ENCODE measurements around the gene EVC.
A peak's percentile ranks its signal among the peaks of the same experiment; 100 is the strongest.

Gene EVC

DNA sequence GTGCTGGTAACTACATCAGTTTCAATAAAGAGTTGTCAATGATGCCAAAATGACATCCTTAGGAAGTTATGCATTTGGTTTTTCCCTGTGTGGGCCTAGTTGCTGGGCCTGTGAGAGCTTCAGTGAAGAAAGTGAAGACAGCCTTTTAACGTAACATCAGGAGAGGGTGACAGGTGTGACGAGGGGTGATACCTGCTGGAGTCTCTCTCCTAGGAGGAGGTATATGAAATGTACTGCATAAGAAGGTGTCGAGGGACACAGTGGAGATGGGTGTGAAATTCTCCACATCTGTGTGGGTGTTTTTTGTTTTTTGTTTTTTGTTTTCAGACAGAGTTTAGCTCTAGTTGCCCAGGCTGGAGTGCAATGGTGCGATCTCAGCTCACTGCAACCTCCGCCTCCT lies 49.2 kb downstream of the EVC start:
- peak; percentile 56 for DNase-seq (ENCODE audit: low spot score)
- H3K27ac ChIP-seq = no peak overlapping the region
- H3K4me3 ChIP-seq = no peak overlapping the region
- no peak for TF ChIP-seq CTCF (IDR thresholded peaks at IDR 0.05)

- Histone ChIP-seq H3K4me3 (no peak overlapping the region), H3K27ac (no peak overlapping the region)
- TF ChIP-seq CTCF (IDR thresholded peaks at IDR 0.05) = no peak
- peak; percentile 28 for DNase-seq (ENCODE audit: low spot score)
Measured at GRCh38 chr4:5760936-5761480, 50.0 kb downstream of the EVC start.

DNA sequence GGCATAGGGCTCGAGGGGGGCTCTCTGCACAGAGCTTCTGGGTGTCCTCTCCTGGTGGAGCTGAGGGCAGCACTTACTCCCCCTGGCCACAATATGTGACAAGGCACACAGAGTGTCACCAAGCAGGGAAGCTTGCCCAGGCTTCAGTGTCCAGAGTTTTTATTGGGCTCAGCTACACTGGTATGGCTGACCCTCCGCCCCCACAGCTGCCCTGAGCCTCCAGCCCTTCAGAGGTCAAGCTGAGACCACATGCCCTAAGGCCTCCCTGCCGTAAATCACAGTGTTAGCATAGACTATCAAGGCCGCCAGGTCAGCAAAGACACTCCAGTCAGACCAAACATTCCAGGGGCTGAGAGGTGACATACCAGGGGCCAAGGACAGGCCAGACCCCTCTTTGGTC lies 59.0 kb downstream of the EVC start:
- Histone ChIP-seq H3K27ac (no peak overlapping the region), H3K4me3 (no peak overlapping the region)
- DNase-seq (ENCODE audit: low spot score) = no peak
- TF ChIP-seq CTCF (IDR thresholded peaks at IDR 0.05) = no peak

- H3K4me3 ChIP-seq = no peak overlapping the region
- DNase-seq (ENCODE audit: low spot score) = peak; percentile 41
- TF ChIP-seq CTCF (IDR thresholded peaks at IDR 0.05) = no peak
- no peak overlapping the region for H3K27ac ChIP-seq
Measured at GRCh38 chr4:5772528-5773270, 61.7 kb downstream of the EVC start.

- H3K27ac ChIP-seq = no peak overlapping the region
- no peak for TF ChIP-seq CTCF (IDR thresholded peaks at IDR 0.05)
- no peak overlapping the region for H3K4me3 ChIP-seq
- peak; percentile 49 for DNase-seq (ENCODE audit: low spot score)
Measured at GRCh38 chr4:5773271-5773555, 62.2 kb downstream of the EVC start.

DNA sequence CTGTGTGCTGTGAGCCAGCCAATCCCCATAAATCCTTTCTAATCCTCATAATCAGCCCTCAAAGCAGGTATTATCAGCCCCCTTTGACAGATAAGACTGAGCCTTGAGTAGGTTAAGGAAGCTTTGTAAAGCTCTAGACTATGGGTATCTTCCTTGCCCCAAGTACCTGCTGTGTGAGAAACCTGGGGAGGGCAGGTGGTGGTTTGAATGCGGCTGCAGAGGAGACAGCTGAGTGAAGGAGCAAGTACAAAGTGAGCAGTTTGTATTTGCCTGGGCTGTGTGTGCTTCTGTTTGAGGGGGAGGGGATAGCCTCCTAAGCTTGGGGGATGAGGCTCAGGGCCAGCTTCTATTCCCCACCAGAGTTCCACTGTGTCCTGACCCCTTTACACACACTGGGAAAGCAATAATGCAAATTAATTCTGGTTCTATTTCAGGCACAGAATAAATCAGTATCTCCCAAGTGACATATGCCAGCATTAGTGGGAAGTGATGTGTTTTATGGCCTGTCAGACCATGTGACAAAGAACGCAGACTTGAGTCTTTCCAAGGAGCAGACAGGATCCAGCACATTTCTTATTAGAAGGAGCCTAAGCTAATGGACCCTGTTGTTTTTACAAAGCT lies 63.5 kb downstream of the EVC start:
- TF ChIP-seq CTCF (IDR thresholded peaks at IDR 0.05) = no peak
- no peak overlapping the region for H3K4me3 ChIP-seq
- peak; percentile 43 for DNase-seq (ENCODE audit: low spot score)
- no peak overlapping the region for H3K27ac ChIP-seq

DNA sequence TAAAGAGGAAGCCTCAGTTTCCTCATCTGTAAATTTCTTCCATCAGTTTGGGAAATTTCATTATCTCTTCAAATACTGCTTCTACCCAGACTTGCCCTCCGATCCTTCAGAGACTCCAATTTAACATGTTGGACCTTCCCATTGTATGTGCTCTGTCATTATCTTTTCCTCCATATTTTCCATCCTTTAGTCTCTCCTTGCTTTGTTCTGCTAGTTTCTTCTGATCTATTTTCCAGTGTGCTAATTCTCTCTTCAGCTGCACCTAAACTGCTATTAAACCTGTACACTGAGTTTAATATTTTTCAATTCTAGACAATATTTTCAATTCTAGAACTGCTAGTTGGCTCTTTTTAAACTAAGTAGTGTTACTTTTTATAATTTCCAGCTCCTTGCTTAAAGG lies 65.5 kb downstream of the EVC start:
- H3K27ac ChIP-seq = no peak overlapping the region
- no peak for TF ChIP-seq CTCF (IDR thresholded peaks at IDR 0.05)
- H3K4me3 ChIP-seq = no peak overlapping the region
- DNase-seq (ENCODE audit: low spot score) = no peak

Data from coronary artery (tissue), 2 donors.